K562 (cell line): ENCODE measurements around the gene BCAN. TPM values are rescaled to one million over a fixed set of nuclear protein-coding genes. Genes with fewer than 3 reads are reported as not detected.

ENCODE experiments used
- EP300 ChIP-seq: IDR thresholded peaks from 2 replicates; pipeline ENCODE4 v1.6.1; 2012; ENCODE audit warnings: low read length, improper control_type of control experiment
- ETV1 ChIP-seq: fragments of 450-650 bp; conservative IDR thresholded peaks from 2 replicates; pipeline ENCODE4 v1.6.1; 2016; ENCODE audit warnings: missing genetic modification characterization, control low read depth, low read depth, missing compliant biosample characterization
- ETV5 ChIP-seq: sonication (generic); formaldehyde crosslinking; IDR thresholded peaks from 2 replicates; pipeline ENCODE4 v1.4.0; 2020; ENCODE audit warnings: low read depth, mild to moderate bottlenecking, missing genetic modification reagents
- FOXA3 ChIP-seq, 2 experiments: fragments of 450-650 bp in 1 of 2; sonication (generic) in 1 of 2; formaldehyde crosslinking; IDR thresholded peaks in 1 of 2; conservative IDR thresholded peaks in 1 of 2; 2 replicates each; pipeline versions ENCODE4 v1.4.0 to v1.8.0; 2020 to 2022; ENCODE audit warnings: mild to moderate bottlenecking in 2 of 2, missing genetic modification reagents in 1 of 2
- GABPA ChIP-seq: fragments of 200-800 bp; sonication (Bioruptor generic); conservative IDR thresholded peaks from 2 replicates; pipeline ENCODE4 v1.6.1; 2016; ENCODE audit warnings: low read depth, missing genetic modification characterization, missing compliant biosample characterization
- GATAD2B ChIP-seq: fragments of 450-650 bp; IDR thresholded peaks from 2 replicates; pipeline ENCODE4 v1.6.1; 2017; ENCODE audit warnings: mild to moderate bottlenecking, borderline replicate concordance
- HDAC6 ChIP-seq: IDR thresholded peaks from 2 replicates; pipeline ENCODE4 v1.6.1; 2012; ENCODE audit warnings: low read depth, mild to moderate bottlenecking, control low read depth, inconsistent platforms, low read length, moderate library complexity
- KLF6 ChIP-seq: fragments of 250-450 bp; sonication (Bioruptor Pico); IDR thresholded peaks from 2 replicates; pipeline ENCODE4 v1.4.0; 2020; ENCODE audit warnings: mild to moderate bottlenecking, moderate library complexity, borderline replicate concordance
- MAFF ChIP-seq: IDR thresholded peaks from 2 replicates; pipeline ENCODE4 v1.6.1; 2012; ENCODE audit warnings: low read length, improper control_type of control experiment
- MBD2 ChIP-seq: sonication (generic); IDR thresholded peaks from 2 replicates; pipeline ENCODE4 v1.6.1; 2016; ENCODE audit warnings: low read depth, borderline replicate concordance
- MCM7 ChIP-seq, 2 experiments: fragments of 450-650 bp; IDR thresholded peaks; 2 replicates each; pipeline ENCODE4 v1.6.1; 2016 to 2018
- NCOA1 ChIP-seq: fragments of 450-650 bp; IDR thresholded peaks from 2 replicates; pipeline ENCODE4 v1.6.1; 2016; ENCODE audit warnings: low read depth
- NR3C1 ChIP-seq: sonication (generic); formaldehyde crosslinking; IDR thresholded peaks from 2 replicates; pipeline ENCODE4 v1.8.1; 2022; ENCODE audit warnings: missing genetic modification reagents
- RB1 ChIP-seq: fragments of 450-650 bp; IDR thresholded peaks from 2 replicates; pipeline ENCODE4 v1.6.1; 2017; ENCODE audit warnings: low read depth, mild to moderate bottlenecking
- RNF2 ChIP-seq: sonication (generic); IDR thresholded peaks from 2 replicates; pipeline ENCODE4 v1.6.1; 2016
- SMC3 ChIP-seq: conservative IDR thresholded peaks from 2 replicates; pipeline ENCODE4 v1.6.1; 2011; ENCODE audit warnings: low read depth, low read length, improper control_type of control experiment; ENCODE audit not compliant: insufficient read depth
- SPI1 ChIP-seq: IDR thresholded peaks from 2 replicates; pipeline ENCODE4 v1.6.1; 2011; ENCODE audit warnings: low read depth, low read length, control low read depth, borderline replicate concordance
- SRSF1 ChIP-seq: fragments of 200-400 bp; formaldehyde crosslinking; IDR thresholded peaks from 2 replicates; pipeline ENCODE4 v1.6.1; 2017; ENCODE audit warnings: mild to moderate bottlenecking, low read depth, low read length, moderate library complexity
- SRSF3 ChIP-seq: fragments of 200-400 bp; formaldehyde crosslinking; IDR thresholded peaks from 2 replicates; pipeline ENCODE4 v1.6.1; 2016; ENCODE audit warnings: mild to moderate bottlenecking, low read length, moderate library complexity; ENCODE audit not compliant: insufficient read depth
- ZNF561 ChIP-seq: fragments of 450-650 bp; formaldehyde crosslinking; conservative IDR thresholded peaks from 2 replicates; pipeline ENCODE4 v1.4.0; 2020; ENCODE audit warnings: mild to moderate bottlenecking, moderate library complexity
- polyA plus RNA-seq, 8 experiments: library from polyadenylated mRNA; depleted of rRNA in 4 of 8; stranded (reverse) in 5 of 8; unstranded in 3 of 8; fragments of >200 nt; fragmentation: Nextera tagmentation in 2 of 8; fragmentation: Illumina TruSeq in 1 of 8; extraction: Ambion mirVana in 2 of 8; extraction: Trizol in 1 of 8; gene quantifications; 2 replicates each; pipeline versions ENCODE4 v1.2.1 to v1.2.3, GENCODE V29; 2011 to 2014; ENCODE audit warnings: inconsistent platforms in 1 of 8, missing spikeins in 1 of 8
- total RNA-seq, 7 experiments: library from RNA; depleted of rRNA in 6 of 7; stranded (reverse); fragments of >200 nt in 6 of 7; fragmentation: Illumina TruSeq in 2 of 7; extraction: Trizol in 2 of 7; gene quantifications; 2 replicates each; pipeline versions ENCODE4 v1.2.1 to v1.2.3, GENCODE V29; 2011 to 2021; ENCODE audit warnings: low replicate concordance in 1 of 7
- TF ChIP-seq, protein P1 (sequence below): sonication (generic); formaldehyde crosslinking; IDR thresholded peaks from 2 replicates; pipeline ENCODE4 v1.8.0; 2022; ENCODE audit warnings: missing genetic modification reagents, mild to moderate bottlenecking, moderate library complexity, borderline replicate concordance
- TF ChIP-seq, protein P2 (sequence below): fragments of 450-650 bp; formaldehyde crosslinking; IDR thresholded peaks from 2 replicates; pipeline ENCODE4 v1.4.0; 2020; ENCODE audit warnings: mild to moderate bottlenecking, moderate library complexity

The BCAN gene
- total and polyA plus RNA-seq, 9 of the 15 experiments (the other 6 are each of a cell fraction or from before 2014, with no cell fraction given): 0.04 to 0.33 (median 0.14) TPM; not detected in 5

DNA sequence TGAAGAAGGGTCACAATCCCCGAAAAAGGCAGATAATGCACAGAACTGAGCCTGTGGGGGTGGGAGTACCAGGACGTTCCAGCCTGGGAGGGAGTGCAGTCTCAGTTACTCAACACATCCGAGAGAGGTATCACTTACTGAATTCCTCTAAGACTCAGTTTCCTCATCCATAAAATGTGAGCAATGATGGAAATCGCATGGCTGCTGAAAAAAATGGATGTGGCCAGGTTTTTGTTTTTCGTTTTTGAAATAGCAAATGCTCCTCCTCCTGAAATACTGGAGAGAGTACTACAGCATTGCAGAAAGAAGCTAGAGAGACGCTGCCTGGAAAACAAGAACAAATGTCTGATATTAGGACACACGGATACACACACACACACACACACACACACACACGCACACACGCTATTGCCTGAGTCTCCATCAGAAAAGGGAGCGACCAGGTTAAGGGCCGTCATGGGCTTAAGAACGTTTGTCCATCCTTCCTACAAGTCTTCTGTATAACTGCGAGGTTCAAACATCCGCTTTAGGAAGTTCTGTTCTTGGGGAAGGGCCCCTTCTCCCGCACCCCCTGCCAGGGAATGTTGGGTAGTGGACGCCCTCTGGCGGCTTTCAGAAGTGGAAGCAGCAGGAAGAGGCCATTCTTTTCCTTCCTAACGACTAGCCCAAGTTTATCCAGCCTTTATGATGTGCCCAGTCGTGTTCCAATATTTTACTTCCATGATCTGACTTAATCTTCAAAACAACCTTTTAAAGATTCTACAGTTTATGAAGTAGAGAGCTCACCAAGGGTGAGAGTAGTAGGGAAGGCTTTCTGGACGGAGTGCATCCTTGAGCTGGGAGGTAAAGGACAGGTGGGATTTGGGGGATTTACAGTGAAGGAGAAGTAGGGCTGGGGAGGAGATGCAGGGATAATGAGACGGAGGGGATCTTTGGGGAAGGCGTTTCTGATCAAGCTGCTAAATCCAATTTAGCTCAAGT lies 36.0 kb downstream of the BCAN start (continued):
- TF ChIP-seq KLF6 (CRISPR knock-in tag) (no peak), MCM7 (IDR thresholded peaks at IDR 0.05) (no peak; a peak in 1 of 4 replicates), RB1 (peak; percentile 65; the same call in 1 of the 2 replicates), SRSF3 (no peak), MBD2 (no peak), ETV1 (peak; percentile 23; the same call in 1 of the 2 replicates), EP300 (no peak; the same call in 1 of the 2 replicates), HDAC6 (no peak), NR3C1 (no peak), FOXA3 (CRISPR knock-in tag; conservative IDR thresholded peaks at IDR 0.05 in 1 of 2, IDR thresholded peaks at IDR 0.05 in 1 of 2) (no peak), MAFF (no peak), SPI1 (0 out of 2 replicates have a peak, but pooled peaks have one; percentile 11), RNF2 (no peak), ZNF561 (CRISPR knock-in tag) (no peak), GABPA (tag) (peak; percentile 27), ETV5 (CRISPR knock-in tag) (peak; percentile 66; the same call in 1 of the 2 replicates), NCOA1 (no peak), SMC3 (peak; percentile 94), SRSF1 (no peak), GATAD2B (no peak; the same call in 1 of the 2 replicates)
- TF ChIP-seq, protein P1, sequence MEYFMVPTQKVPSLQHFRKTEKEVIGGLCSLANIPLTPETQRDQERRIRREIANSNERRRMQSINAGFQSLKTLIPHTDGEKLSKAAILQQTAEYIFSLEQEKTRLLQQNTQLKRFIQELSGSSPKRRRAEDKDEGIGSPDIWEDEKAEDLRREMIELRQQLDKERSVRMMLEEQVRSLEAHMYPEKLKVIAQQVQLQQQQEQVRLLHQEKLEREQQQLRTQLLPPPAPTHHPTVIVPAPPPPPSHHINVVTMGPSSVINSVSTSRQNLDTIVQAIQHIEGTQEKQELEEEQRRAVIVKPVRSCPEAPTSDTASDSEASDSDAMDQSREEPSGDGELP (CRISPR knock-in tag): peak; percentile 30; the same call in 1 of the 2 replicates
- TF ChIP-seq, protein P2, sequence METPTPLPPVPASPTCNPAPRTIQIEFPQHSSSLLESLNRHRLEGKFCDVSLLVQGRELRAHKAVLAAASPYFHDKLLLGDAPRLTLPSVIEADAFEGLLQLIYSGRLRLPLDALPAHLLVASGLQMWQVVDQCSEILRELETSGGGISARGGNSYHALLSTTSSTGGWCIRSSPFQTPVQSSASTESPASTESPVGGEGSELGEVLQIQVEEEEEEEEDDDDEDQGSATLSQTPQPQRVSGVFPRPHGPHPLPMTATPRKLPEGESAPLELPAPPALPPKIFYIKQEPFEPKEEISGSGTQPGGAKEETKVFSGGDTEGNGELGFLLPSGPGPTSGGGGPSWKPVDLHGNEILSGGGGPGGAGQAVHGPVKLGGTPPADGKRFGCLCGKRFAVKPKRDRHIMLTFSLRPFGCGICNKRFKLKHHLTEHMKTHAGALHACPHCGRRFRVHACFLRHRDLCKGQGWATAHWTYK (CRISPR knock-in tag): no peak
